ENCODE measurements around the gene WSB1. TPM values are rescaled to one million over a fixed set of nuclear protein-coding genes. Genes with fewer than 3 reads are reported as not detected.

WSB1 gene
- total RNA-seq, 4 donors from 2014 or later, result 89.2 to 218 (median 168) TPM

GRCh38 chr17:27320222-27320560, 26.3 kb downstream of the WSB1 start:
- Histone ChIP-seq H3K9me3 (no peaks in the 10 kb centered on the region), H3K36me3 (peaks cover 0 to 4% of the 10 kb centered on the region in 2 donors), H3K4me1 (peaks cover 30 to 45% of the 10 kb centered on the region in 2 donors), H3K4me3 (replicated peaks in 1 of 3) (no peak overlapping the region), H3K27me3 (no peaks in the 10 kb centered on the region), H3K27ac (peak overlapping the region; percentile 54 to 86 (median 65))
- intact Hi-C loops (cut with DNase I), result no loop called here
- DNase-seq, result no peak
- 70 to 73% methylated on average over 4 of the region's 4 CpGs for WGBS, 2 donors
- TF ChIP-seq CTCF (IDR thresholded peaks at IDR 0.05), result no peak
- no peak for TF ChIP-seq POLR2A (IDR thresholded peaks at IDR 0.05)

- TF ChIP-seq CTCF (IDR thresholded peaks at IDR 0.05) (no peak), POLR2A (IDR thresholded peaks at IDR 0.05) (no peak)
- intact Hi-C loops (cut with DNase I), result no loop called here
- Histone ChIP-seq H3K36me3 (no peaks in the 10 kb centered on the region), H3K4me3 (replicated peaks in 1 of 3) (no peak overlapping the region), H3K27ac (no peak overlapping the region), H3K27me3 (no peaks in the 10 kb centered on the region), H3K4me1 (peaks cover 21 to 36% of the 10 kb centered on the region in 2 donors), H3K9me3 (no peaks in the 10 kb centered on the region)
- DNase-seq, result no peak
- WGBS, 2 donors, result 81 to 88% methylated on average over 2 of the region's 2 CpGs
Observed at GRCh38 chr17:27321372-27321771, 27.5 kb downstream of the WSB1 start.

- intact Hi-C loops (cut with DNase I), result no loop called here
- no peaks in the 10 kb centered on the region for H3K27me3 ChIP-seq
- peaks cover 21 to 36% of the 10 kb centered on the region in 2 donors for H3K4me1 ChIP-seq
- H3K9me3 ChIP-seq, result no peaks in the 10 kb centered on the region
- H3K27ac ChIP-seq, result no peak overlapping the region
- DNase-seq, result no peak
- TF ChIP-seq CTCF (IDR thresholded peaks at IDR 0.05) (no peak), POLR2A (IDR thresholded peaks at IDR 0.05) (no peak)
- WGBS, 2 donors, result 83 to 92% methylated on average over 1 of the region's 1 CpG
- H3K4me3 ChIP-seq (replicated peaks in 1 of 3), result no peak overlapping the region
- H3K36me3 ChIP-seq, result no peaks in the 10 kb centered on the region
Observed at GRCh38 chr17:27322026-27322425, 28.1 kb downstream of the WSB1 start.

- TF ChIP-seq CTCF (IDR thresholded peaks at IDR 0.05) (no peak), POLR2A (IDR thresholded peaks at IDR 0.05) (no peak)
- H3K4me1 ChIP-seq, result peaks cover 21 to 36% of the 10 kb centered on the region in 2 donors
- DNase-seq, result no peak
- intact Hi-C loops (cut with DNase I), result no loop called here
- no peaks in the 10 kb centered on the region for H3K27me3 ChIP-seq
- WGBS, 2 donors, result 73 to 79% methylated on average over 4 of the region's 4 CpGs
- H3K36me3 ChIP-seq, result no peaks in the 10 kb centered on the region
- no peaks in the 10 kb centered on the region for H3K9me3 ChIP-seq
- H3K27ac ChIP-seq, result peak overlapping the region; percentile 7 to 70 (median 54)
- no peak overlapping the region for H3K4me3 ChIP-seq (replicated peaks in 1 of 3)
Observed at GRCh38 chr17:27322690-27323508, 29.0 kb downstream of the WSB1 start.

GRCh38 chr17:27323538-27324215, 29.8 kb downstream of the WSB1 start:
- H3K4me3 ChIP-seq (replicated peaks in 1 of 3), result no peak overlapping the region
- 16 to 20% methylated on average over 7 of the region's 7 CpGs for WGBS, 2 donors
- H3K36me3 ChIP-seq, result no peaks in the 10 kb centered on the region
- H3K9me3 ChIP-seq, result no peaks in the 10 kb centered on the region
- peak overlapping the region; percentile 7 to 70 (median 54) for H3K27ac ChIP-seq
- intact Hi-C loops (cut with DNase I), result no loop called here
- H3K27me3 ChIP-seq, result no peaks in the 10 kb centered on the region
- H3K4me1 ChIP-seq, result peaks cover 21 to 36% of the 10 kb centered on the region in 2 donors
- TF ChIP-seq POLR2A (IDR thresholded peaks at IDR 0.05) (no peak), CTCF (IDR thresholded peaks at IDR 0.05) (no peak)
- peak; percentile 76 to 86 for DNase-seq
